HG02938 (cell line): ENCODE data around the gene VARS1.
"Not testable (repeated sequence)": the region's sequence is repeated elsewhere in the genome, so short reads cannot be mapped to it uniquely, and the experiment has no call there.

Experiments used
- ATAC-seq: cut with Tn5 transposase; IDR thresholded peaks from one replicate; pipeline ENCODE4 v1.9.1; 2021; ENCODE audit warnings: mild to moderate bottlenecking, moderate library complexity; ENCODE audit not compliant: unreplicated experiment

VARS1 gene

DNA sequence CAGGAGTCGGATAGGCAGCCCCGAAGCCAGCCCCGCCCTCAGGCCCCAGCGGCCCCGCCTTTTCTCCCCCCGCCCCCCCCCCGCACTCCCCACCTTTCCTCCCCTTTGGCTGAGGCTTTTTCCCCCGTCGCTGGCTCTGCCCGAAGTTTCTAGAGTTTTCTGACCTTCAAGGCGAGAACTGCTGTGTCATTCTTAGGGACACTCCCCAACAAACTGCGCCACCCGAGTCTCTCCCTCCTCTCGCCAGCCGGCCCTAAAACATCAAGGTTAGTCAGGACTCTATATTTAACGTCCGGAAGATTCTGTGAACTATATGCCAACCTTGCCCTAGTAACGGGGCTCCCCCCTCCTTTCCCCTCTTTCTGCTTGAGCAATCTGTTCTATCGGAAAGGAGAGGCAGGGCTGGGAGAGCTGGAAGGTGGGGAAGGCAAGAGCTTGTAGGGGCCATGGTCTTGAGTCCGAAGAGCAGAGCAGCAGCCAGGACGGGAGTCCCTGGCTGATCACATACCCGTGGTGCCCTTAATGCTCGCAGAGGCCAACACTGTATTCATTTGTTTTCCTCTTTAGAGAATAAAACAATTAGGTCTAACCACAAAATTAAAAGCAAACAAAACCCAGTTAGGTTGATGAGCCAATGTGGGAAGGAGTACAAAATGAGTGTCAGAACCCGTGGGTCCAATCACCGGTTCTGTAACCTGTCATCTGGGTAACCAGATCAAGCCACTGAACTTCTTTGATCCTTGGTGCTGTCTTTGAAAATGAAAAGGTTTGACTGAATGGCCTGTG, 26.7 kb upstream of the VARS1 start:
- peak; percentile 38 for ATAC-seq

DNA sequence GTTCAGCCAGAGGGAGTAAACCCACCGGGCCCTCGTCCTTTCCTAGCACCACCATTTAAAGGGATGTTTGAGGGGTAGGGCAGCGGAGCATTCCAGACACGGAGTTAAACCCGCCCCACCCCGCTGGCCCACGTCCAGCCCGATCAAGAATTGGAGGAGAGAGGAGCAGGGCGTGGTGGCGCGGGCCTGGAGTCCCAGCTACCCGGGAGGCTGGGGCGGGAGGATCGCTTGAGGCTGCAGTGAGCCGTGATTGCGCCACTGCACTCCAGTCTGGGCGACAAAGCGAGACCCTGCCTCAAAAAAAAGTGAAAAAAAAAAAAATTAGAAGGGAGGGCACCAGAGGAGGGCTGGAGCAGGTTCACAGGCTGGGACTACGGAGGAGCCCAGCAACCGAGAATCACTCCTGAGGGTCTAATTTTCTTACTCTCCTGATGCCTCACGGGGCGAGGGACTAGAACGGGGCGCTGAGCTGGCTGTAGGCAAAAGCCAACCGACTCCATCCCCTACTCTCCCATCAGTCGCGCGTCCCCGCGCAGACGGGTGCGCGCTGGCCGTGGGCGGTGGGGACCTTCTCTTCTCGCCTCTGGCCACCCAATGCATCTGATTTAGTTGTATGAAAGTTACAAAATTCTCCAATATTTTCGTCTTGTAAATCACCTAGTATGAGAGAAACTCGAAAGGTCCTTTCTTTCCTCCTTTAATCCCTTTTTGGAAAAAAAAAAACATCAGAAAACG, 25.9 kb upstream of the VARS1 start:
- ATAC-seq = peak; percentile 42

DNA sequence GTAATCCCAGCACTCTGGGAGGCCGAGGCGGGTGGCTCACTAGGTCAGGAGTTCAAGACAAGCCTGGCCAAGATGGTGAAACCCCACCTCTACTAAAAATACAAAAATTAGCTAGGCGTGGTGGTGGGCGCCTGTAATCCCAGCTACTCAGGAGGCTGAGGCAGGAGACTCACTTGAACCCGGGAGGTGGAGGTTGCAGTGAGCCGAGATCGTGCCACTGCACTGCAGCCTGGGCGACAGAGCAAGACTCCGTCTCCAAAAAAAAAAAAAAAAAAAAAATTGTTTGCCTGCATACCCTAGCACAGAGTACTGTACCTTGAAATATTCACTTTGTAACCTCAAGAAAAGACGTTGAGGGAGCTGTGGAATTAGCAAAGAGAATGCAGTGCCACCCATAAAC, 24.8 kb upstream of the VARS1 start:
- not testable (repeated sequence) for ATAC-seq

DNA sequence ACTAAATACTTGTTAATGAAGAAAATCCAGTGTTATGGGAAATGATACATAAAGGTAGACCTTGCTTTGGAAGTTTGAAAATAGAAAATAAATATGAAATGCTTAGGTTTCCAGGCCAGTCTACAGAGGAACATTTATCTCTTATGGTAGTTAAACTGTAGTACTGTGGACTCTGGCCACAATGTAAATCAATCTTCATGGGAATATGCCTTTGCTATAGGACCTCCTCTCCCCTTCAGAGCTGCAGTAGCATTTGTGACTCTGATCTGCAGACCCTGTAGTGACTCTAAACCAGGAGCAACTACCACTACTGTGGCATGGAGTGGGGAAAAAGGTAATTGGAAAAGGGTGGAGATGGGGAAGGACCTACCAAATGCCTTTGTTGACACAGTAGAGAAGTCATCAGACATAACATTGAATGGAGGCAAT, 24.3 kb upstream of the VARS1 start:
- ATAC-seq = no peak

DNA sequence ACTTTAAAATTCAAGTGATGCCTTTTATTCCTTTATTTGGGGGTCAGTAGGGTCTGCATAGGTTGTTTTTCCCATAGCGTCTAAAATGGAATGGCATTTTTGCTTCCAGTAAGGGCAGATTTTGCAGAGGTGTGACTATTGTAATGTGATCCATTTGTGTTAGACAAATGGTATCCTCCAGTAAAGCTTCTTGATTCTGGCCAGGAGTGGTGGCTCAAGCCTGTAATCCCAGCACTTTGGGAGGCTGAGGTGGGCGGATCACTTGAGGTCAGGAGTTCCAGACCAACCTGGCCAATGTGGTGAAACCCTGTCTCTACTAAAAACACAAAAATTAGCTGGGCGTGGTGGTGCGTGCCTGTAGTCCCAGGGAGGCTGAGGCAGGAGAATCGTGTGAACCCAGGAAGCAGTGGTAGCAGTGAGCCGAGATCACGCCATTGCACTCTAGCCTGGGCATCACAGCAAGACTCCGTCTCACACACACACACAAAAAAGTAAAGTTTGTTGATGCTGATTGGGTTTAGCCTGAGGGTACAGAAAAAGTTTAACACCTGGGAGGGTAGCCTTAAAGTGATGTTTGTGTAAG, 22.5 kb upstream of the VARS1 start:
- ATAC-seq = not testable (repeated sequence)

DNA sequence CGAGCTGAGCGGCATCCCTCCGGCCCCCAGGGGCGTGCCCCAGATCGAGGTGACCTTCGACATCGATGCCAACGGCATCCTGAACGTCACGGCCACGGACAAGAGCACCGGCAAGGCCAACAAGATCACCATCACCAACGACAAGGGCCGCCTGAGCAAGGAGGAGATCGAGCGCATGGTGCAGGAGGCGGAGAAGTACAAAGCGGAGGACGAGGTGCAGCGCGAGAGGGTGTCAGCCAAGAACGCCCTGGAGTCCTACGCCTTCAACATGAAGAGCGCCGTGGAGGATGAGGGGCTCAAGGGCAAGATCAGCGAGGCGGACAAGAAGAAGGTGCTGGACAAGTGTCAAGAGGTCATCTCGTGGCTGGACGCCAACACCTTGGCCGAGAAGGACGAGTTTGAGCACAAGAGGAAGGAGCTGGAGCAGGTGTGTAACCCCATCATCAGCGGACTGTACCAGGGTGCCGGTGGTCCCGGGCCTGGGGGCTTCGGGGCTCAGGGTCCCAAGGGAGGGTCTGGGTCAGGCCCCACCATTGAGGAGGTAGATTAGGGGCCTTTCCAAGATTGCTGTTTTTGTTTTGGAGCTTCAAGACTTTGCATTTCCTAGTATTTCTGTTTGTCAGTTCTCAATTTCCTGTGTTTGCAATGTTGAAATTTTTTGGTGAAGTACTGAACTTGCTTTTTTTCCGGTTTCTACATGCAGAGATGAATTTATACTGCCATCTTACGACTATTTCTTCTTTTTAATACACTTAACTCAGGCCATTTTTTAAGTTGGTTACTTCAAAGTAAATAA, 21.8 kb upstream of the VARS1 start:
- not testable (repeated sequence) for ATAC-seq

DNA sequence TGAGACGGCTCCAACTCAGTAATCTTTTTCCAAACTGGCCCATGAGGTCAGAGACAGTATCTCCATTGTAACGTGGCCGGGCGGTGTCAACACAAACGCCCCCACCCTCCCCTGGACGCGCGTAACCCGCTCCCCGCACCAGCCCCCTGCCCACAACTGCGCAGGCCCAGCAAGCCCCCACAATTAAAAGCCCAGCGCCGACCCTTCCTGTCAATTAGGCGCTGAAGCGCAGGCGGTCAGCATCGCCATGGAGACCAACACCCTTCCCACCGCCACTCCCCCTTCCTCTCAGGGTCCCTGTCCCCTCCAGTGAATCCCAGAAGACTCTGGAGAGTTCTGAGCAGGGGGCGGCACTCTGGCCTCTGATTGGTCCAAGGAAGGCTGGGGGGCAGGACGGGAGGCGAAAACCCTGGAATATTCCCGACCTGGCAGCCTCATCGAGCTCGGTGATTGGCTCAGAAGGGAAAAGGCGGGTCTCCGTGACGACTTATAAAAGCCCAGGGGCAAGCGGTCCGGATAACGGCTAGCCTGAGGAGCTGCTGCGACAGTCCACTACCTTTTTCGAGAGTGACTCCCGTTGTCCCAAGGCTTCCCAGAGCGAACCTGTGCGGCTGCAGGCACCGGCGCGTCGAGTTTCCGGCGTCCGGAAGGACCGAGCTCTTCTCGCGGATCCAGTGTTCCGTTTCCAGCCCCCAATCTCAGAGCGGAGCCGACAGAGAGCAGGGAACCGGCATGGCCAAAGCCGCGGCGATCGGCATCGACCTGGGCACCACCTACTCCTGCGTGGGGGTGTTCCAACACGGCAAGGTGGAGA, 19.7 kb upstream of the VARS1 start, which contains the start of the genes HSPA1A and HSPA1L:
Gene HSPA1A (plus strand): TSS at position 519 of the 814 bp plus-strand sequence. CDS start 214 bp downstream, at position 733.
Gene HSPA1L (minus strand): TSS at position 259 of the 814 bp plus-strand sequence. CDS start 3,311 bp downstream, outside the sequence.
- ATAC-seq = no peak

DNA sequence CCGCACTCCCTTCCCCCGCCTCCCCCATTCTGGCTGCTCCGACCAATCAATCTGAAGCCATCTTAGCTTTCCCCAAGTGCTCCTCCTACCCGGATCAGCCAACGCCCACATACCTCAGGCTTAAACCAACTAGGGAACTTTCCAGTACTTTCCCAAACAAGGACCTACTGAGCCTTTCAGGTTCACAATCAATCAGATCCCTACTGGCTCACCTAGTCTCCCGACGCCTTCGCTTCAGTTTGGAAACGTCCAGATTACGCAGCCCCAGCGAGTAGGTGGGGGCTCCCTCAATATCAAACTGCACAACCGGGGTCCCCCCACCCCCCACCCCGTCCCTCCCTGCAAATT, 19.1 kb upstream of the VARS1 start:
- no peak for ATAC-seq

DNA sequence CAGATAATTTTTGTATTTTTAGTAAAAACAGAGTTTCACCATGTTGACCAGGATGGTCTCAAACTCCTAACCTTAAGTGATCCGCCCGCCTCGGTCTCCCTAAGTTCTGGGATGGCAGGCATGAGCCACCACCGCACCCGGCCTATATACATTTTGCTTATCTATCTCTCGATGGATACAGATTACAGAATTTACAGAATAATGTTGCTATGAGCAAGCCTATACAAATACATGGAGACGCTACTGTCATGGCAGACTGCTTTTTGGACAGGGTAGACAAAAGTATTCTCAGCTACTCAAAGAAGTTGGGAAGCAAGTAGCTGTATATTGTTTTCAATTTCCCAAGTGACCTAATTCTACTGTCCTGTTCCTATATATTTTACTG, 17.9 kb upstream of the VARS1 start:
- ATAC-seq = no peak

DNA sequence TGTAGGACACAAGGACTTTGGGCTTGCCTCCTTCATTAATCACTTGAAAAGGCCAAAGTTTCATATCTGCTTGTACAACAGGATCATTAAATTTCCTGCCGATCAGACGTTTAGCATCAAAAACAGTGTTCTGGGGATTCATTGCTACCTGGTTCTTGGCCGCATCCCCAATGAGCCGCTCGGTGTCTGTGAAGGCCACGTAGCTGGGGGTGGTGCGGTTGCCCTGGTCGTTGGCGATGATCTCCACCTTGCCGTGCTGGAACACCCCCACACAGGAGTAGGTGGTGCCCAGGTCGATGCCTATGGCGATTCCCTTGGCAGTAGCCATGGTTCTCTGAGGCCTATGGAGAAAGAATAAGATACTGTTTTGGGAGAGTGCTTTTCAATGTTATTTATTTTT, 16.1 kb upstream of the VARS1 start:
- no peak for ATAC-seq

DNA sequence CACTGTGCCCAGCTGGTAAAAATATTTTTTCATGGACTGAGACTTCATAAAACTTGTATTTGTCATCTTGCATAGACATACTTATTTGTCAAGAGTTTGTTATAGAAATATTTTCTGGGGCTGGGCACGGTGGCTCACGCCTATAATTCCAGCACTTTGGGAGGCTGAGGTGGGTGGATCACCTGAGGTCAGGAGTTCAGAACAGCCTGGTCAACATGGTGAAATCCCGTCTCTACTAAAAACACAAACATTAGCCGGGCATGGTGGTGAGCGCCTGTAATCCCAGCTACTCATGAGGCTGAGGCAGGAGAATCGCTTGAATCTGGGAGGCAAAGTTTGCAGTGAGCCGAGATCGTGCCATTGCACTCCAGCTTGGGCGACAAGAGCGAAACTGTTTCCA, 13.0 kb upstream of the VARS1 start:
- ATAC-seq = not testable (repeated sequence)

DNA sequence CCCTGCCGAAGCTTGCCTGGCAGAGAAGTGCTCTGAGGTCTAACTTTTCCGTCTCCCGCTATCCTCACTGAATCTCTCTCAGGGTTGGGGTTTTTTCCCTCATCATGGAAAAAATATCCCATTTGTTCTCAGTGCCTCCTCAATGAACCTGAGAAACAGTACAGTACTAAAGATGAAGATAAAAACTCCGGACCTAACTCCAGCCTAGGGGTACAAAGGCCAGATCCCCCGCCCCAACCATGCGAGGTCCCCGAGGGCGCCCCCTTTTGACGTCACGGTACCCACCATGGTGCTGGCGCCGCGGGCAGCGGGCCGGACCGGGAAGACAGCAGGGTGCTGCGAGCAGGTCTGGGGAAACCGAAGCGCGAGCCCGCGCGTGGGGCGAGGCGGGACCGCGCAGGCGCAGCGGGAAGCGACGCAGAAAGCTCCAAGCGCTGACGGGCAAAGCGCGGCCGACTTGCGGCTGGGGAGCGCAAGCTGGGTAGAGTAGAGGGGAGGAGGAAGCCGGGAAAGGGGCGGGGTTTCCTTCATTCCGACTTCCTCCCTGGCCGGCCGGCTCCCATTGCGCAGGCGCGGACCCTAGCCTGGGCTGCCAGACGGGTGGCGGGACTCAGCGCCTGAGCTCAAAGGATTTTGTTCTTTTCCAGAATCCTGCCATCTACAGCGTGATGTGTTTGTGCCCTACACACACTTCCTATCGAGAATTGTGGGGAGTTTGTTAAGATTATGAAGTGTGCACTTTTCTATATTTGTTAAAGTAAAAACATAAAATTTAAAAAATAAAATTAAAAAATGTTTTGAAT, 11.1 kb upstream of the VARS1 start, which contains the start of gene LSM2:
Gene LSM2 (minus strand): TSS at position 497 of the 803 bp plus-strand sequence. CDS start 209 bp downstream, at position 288.
- ATAC-seq = peak; percentile 84

DNA sequence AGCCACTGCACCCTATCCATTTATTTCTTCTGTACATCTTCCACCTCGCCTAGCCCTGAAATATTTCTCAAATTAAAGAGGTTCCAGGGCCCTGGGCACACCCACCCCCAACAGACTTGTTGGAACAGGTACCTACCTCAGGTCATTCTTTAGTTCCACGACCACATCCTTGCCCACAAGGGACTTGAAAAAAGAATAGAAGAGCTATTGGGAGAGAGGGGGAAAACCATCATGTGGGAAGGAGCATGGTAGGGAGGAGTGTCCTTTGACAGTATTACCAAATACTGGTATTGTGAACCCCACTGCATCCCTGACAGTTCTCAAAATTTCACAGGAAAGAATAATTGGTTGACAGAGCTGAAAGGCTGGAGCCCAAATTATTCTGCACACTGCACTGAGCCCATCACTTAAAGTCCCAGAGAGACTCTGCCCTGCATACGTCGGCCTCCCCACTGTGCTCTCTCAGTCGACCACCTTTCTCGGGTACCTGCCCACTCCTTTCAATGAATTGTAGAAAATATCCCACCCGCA, 10.5 kb upstream of the VARS1 start:
- peak; percentile 10 for ATAC-seq

DNA sequence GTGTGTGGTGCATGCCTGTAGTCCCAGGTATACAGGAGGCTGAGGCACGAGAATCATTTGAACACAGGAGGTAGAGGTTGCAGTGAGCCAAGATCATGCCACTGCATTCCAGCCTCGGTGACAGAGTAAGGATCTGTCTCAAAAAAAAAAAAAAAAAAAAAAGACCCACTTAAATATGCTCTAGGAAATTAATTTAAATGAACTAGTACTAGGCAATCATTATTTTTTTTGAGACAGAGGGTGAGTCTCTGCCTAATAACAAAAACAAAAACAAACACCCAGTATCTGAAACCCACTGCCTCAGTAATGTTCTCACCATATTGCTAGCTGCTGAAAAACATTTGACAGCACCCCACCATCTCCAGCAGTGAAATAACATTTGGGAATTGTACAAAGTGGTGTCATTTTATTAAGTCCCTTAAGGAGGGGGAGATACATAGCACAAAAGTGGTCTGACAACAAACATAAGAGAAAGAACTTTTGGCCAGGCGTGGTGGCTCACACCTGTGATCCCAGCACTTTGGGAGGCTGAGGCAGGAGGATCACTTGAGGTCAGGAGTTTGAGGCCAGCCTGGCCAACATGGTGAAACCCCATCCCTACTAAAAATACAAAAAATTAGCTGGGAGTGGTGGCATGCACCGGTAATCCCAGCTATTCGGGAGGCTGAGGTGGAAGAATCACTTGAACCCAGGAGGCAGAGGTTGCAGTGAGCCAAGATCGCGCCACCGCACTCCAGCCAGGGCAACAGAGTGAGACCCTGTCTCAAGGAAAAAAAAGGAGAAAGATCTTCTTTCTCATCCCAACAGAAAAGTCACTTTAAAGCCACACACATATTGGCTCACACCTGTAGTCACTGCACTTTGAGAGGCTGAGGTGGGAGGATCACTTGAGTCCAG, 5.7 kb upstream of the VARS1 start:
- ATAC-seq = not testable (repeated sequence)

DNA sequence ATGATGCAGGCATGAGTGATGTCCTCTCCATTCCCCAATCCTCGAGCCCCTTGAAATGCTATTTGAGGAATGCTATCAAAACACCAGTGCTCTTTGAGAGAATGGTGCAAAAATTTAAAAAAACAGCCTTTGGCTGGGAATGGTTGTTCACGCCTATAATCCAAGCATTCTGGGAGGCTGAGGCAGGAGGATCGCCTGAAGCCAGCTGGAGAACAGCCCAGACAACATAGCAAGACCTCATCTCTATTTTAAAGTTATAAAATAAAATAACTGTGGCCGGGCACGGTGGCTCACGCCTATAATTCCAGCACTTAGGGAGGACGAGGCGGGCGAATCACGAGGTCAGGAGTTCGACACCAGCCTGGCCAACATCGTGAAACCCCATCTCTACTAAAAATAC, 4.2 kb upstream of the VARS1 start:
- no peak for ATAC-seq

DNA sequence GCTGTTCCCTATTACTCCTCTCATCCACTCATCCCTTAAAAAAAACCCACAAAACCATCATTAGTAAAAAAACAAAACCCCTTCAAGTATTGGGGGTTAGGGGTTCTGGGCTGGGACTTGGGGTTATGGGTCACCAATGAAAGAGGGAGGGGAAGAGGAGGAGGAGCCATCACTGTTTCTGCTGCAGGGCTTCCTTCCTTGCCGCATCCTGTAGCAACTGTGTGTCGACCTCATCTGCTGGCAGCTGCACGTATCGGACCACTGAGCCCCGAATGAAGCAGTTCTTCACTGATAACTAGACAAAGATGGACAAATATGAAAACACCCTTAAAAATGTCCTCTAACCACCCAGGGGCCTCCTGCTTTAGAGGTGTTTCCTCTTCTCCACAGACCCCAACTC, 2.0 kb upstream of the VARS1 start:
- ATAC-seq = no peak

DNA sequence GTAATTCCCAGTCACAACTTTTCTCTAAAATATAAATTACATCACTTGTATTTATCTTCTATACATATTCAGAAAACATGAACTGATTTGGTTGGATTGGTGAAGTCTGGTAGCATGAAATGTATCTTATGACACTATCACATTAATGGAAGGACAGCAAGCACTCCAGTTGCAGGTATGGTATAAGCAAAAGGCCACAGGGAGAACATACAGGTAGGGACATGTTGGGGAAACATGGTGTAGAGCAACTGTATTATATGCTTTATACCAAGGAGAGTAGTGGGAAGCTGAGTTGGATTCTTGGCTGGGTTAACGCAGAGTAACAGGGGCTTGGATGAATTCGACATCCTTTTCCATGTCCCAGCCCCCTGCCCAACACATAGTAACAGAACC, 1.4 kb upstream of the VARS1 start:
- ATAC-seq = no peak
